Activated CD8-positive, alpha-beta memory T cell treated with anti-CD3 and anti-CD28 coated beads for 4 hours (primary cell): ENCODE measurements around the gene KLHL29.

Experiments
- DNase-seq, 2 donors: peaks; one replicate each; pipeline ENCODE4 v3.0.0-alpha.2; 2020; ENCODE audit warnings: low read depth in 2 of 2

KLHL29 gene

GRCh38 chr2:23592898-23593751, 208.1 kb downstream of the KLHL29 start:
- no peak for DNase-seq

GRCh38 chr2:23593752-23594459, 208.9 kb downstream of the KLHL29 start:
- no peak for DNase-seq

GRCh38 chr2:23594460-23594825, 209.5 kb downstream of the KLHL29 start:
- no peak for DNase-seq

- DNase-seq, result no peak
These were observed 210.0 kb downstream of the KLHL29 start for GRCh38 chr2:23595021-23595420.

GRCh38 chr2:23595601-23596251, 210.7 kb downstream of the KLHL29 start:
- no peak for DNase-seq

- no peak for DNase-seq
These were observed 211.4 kb downstream of the KLHL29 start for GRCh38 chr2:23596316-23596885.

- DNase-seq, result no peak
These were observed 212.7 kb downstream of the KLHL29 start for GRCh38 chr2:23597687-23598086.

GRCh38 chr2:23599006-23599405, 214.0 kb downstream of the KLHL29 start:
- no peak for DNase-seq

GRCh38 chr2:23599667-23600066, 214.7 kb downstream of the KLHL29 start:
- no peak for DNase-seq

GRCh38 chr2:23600346-23600745, 215.4 kb downstream of the KLHL29 start:
- no peak for DNase-seq

- no peak for DNase-seq
These were observed 216.5 kb downstream of the KLHL29 start for GRCh38 chr2:23601301-23601965.

GRCh38 chr2:23602116-23602515, 217.1 kb downstream of the KLHL29 start:
- DNase-seq, result no peak

GRCh38 chr2:23603156-23603555, 218.2 kb downstream of the KLHL29 start:
- DNase-seq, result no peak

- DNase-seq, result no peak
These were observed 218.6 kb downstream of the KLHL29 start for GRCh38 chr2:23603581-23603980.

- DNase-seq, result no peak
These were observed 219.8 kb downstream of the KLHL29 start for GRCh38 chr2:23604731-23605130.

GRCh38 chr2:23605236-23605635, 220.3 kb downstream of the KLHL29 start:
- no peak for DNase-seq

- no peak for DNase-seq
These were observed 221.2 kb downstream of the KLHL29 start for GRCh38 chr2:23606196-23606595.

GRCh38 chr2:23606968-23607367, 222.0 kb downstream of the KLHL29 start:
- DNase-seq, result no peak

- DNase-seq, result no peak
These were observed 222.9 kb downstream of the KLHL29 start for GRCh38 chr2:23607925-23608324.

GRCh38 chr2:23609254-23609653, 224.3 kb downstream of the KLHL29 start:
- DNase-seq, result no peak

GRCh38 chr2:23611839-23612238, 226.9 kb downstream of the KLHL29 start:
- no peak for DNase-seq

- no peak for DNase-seq
These were observed 229.7 kb downstream of the KLHL29 start for GRCh38 chr2:23614701-23615100.
